HepG2 (cell line): ENCODE measurements around the gene ORM1. TPM values are rescaled to one million over a fixed set of nuclear protein-coding genes. Genes with fewer than 3 reads are reported as not detected.
"Not testable (repeated sequence)": the region's sequence is repeated elsewhere in the genome, so short reads cannot be mapped to it uniquely, and the experiment has no call there.

Source experiments
- ELF3 ChIP-seq: IDR thresholded peaks from 2 replicates; pipeline ENCODE4 v1.6.1; 2016; ENCODE audit warnings: missing genetic modification reagents, missing compliant biosample characterization
- FOXA3 ChIP-seq: IDR thresholded peaks from 2 replicates; pipeline ENCODE4 v1.6.1; 2016; ENCODE audit warnings: missing genetic modification reagents, missing compliant biosample characterization
- LCORL ChIP-seq, 2 experiments: fragments of 450-650 bp in 1 of 2; sonication (generic) in 1 of 2; formaldehyde crosslinking in 1 of 2; IDR thresholded peaks; 2 replicates each; pipeline versions ENCODE4 v1.5.0 to v1.6.1; 2017 to 2020; ENCODE audit warnings: antibody characterized with exemption in 1 of 2, missing genetic modification reagents in 1 of 2
- NFKBIZ ChIP-seq: IDR thresholded peaks from 2 replicates; pipeline ENCODE4 v1.6.1; 2018; ENCODE audit warnings: missing genetic modification reagents, missing compliant biosample characterization
- PAXIP1 ChIP-seq: sonication (generic); formaldehyde crosslinking; conservative IDR thresholded peaks from 2 replicates; pipeline ENCODE4 v1.4.0; 2020; ENCODE audit warnings: mild to moderate bottlenecking, missing genetic modification reagents, moderate library complexity
- SKI ChIP-seq: fragments of 450-650 bp; IDR thresholded peaks from one replicate; pipeline ENCODE4 v1.6.1; 2018; ENCODE audit warnings: mild to moderate bottlenecking; ENCODE audit not compliant: partially characterized antibody
- SOX5 ChIP-seq: IDR thresholded peaks from 2 replicates; pipeline ENCODE4 v1.6.1; 2016; ENCODE audit warnings: borderline replicate concordance
- ZNF264 ChIP-seq: sonication (generic); formaldehyde crosslinking; IDR thresholded peaks from 2 replicates; pipeline ENCODE4 v1.4.0; 2020; ENCODE audit warnings: missing genetic modification reagents
- ZNF331 ChIP-seq: sonication (generic); formaldehyde crosslinking; IDR thresholded peaks from 2 replicates; pipeline ENCODE4 v1.4.0; 2020; ENCODE audit warnings: missing genetic modification reagents
- ZNF543 ChIP-seq: sonication (generic); formaldehyde crosslinking; IDR thresholded peaks from 2 replicates; pipeline ENCODE4 v1.4.0; 2020; ENCODE audit warnings: mild to moderate bottlenecking, missing genetic modification reagents
- ZNF609 ChIP-seq: sonication (generic); formaldehyde crosslinking; IDR thresholded peaks from 2 replicates; pipeline ENCODE4 v1.4.0; 2020; ENCODE audit warnings: mild to moderate bottlenecking, missing genetic modification reagents, borderline replicate concordance
- polyA plus RNA-seq, 8 experiments: library from polyadenylated mRNA; depleted of rRNA in 3 of 8; stranded (reverse) in 7 of 8; unstranded in 1 of 8; fragments of >200 nt; fragmentation: Illumina TruSeq in 4 of 8; extraction: Trizol in 4 of 8; gene quantifications; 2 replicates each; pipeline versions ENCODE4 v1.2.1 to v1.2.3, GENCODE V29; 2011 to 2016; ENCODE audit warnings: low read depth in 4 of 8, missing spikeins in 1 of 8, mixed read lengths in 1 of 8; ENCODE audit not compliant: insufficient read depth in 1 of 8
- total RNA-seq, 5 experiments: library from RNA; depleted of rRNA; stranded (reverse); fragments of >200 nt; fragmentation: Illumina TruSeq; extraction: Trizol; gene quantifications; 2 replicates each; pipeline ENCODE4 v1.2.3, GENCODE V29; 2016; ENCODE audit warnings: low read depth in 1 of 5
- TF ChIP-seq, protein P1 (sequence below): IDR thresholded peaks from 2 replicates; pipeline ENCODE4 v1.4.0; 2020; ENCODE audit warnings: mild to moderate bottlenecking, missing genetic modification reagents
- TF ChIP-seq, protein P2 (sequence below): sonication (generic); formaldehyde crosslinking; IDR thresholded peaks from 2 replicates; pipeline ENCODE4 v1.9.0; 2022; ENCODE audit warnings: low read depth, missing genetic modification reagents

ORM1 gene
- total and polyA plus RNA-seq, 2 of the 13 experiments (the other 11 are each of a cell fraction or from before 2014, with no cell fraction given) = 699 to 1,180 TPM

DNA sequence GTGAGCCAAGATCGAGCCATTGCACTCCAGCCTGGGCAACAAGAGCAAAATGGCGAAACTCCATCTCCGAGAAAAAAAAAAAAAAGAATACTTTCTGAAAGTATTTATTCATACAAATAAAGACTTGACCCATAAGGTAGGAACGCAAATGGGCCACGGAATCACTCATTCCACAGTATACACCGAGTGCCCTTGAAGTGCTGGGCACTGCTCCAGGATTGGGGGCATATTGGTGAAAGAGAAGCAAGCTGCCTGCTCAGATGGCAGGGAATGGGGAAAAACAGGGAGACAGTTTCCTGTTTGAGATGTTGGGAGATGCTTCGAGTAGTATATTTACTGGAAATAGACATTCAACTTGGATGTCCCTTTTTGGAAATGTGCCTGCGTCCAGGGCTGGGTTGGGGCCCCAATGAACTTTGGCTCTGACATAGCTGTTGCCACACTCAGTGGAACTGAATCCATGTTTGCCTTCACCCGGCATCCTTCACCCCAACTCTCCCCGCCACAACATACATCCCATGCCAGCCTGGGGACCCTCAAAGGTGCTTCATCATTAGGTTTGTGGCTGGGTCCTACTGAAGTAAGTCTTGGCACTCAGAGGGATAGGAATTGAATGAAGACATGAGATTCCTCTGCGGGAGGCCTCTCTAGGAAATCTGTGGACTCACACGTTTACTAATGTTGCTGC lies 6.2 kb downstream of the ORM1 start (continued):
- TF ChIP-seq, protein P1, sequence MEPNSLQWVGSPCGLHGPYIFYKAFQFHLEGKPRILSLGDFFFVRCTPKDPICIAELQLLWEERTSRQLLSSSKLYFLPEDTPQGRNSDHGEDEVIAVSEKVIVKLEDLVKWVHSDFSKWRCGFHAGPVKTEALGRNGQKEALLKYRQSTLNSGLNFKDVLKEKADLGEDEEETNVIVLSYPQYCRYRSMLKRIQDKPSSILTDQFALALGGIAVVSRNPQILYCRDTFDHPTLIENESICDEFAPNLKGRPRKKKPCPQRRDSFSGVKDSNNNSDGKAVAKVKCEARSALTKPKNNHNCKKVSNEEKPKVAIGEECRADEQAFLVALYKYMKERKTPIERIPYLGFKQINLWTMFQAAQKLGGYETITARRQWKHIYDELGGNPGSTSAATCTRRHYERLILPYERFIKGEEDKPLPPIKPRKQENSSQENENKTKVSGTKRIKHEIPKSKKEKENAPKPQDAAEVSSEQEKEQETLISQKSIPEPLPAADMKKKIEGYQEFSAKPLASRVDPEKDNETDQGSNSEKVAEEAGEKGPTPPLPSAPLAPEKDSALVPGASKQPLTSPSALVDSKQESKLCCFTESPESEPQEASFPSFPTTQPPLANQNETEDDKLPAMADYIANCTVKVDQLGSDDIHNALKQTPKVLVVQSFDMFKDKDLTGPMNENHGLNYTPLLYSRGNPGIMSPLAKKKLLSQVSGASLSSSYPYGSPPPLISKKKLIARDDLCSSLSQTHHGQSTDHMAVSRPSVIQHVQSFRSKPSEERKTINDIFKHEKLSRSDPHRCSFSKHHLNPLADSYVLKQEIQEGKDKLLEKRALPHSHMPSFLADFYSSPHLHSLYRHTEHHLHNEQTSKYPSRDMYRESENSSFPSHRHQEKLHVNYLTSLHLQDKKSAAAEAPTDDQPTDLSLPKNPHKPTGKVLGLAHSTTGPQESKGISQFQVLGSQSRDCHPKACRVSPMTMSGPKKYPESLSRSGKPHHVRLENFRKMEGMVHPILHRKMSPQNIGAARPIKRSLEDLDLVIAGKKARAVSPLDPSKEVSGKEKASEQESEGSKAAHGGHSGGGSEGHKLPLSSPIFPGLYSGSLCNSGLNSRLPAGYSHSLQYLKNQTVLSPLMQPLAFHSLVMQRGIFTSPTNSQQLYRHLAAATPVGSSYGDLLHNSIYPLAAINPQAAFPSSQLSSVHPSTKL (CRISPR knock-in tag) = peak; percentile 54
- TF ChIP-seq LCORL (IDR thresholded peaks at IDR 0.05) = not testable (repeated sequence)
- TF ChIP-seq LCORL (CRISPR knock-in tag; IDR thresholded peaks at IDR 0.05) (peak; percentile 44; the same call in 1 of the 2 replicates), SKI (peak; percentile 72), NFKBIZ (CRISPR knock-in tag) (0 out of 2 replicates have a peak, but pooled peaks have one; percentile 40), ELF3 (CRISPR knock-in tag) (peak; percentile 19; the same call in 1 of the 2 replicates), ZNF543 (0 out of 2 replicates have a peak, but pooled peaks have one; percentile 33), PAXIP1 (peak; percentile 86), ZNF609 (peak; percentile 24; the same call in 1 of the 2 replicates), ZNF331 (CRISPR knock-in tag) (0 out of 2 replicates have a peak, but pooled peaks have one; percentile 28), FOXA3 (CRISPR knock-in tag) (peak; percentile 53), SOX5 (peak; percentile 20; the same call in 1 of the 2 replicates), ZNF264 (CRISPR knock-in tag) (peak; percentile 68; the same call in 1 of the 2 replicates)
- TF ChIP-seq, protein P2, sequence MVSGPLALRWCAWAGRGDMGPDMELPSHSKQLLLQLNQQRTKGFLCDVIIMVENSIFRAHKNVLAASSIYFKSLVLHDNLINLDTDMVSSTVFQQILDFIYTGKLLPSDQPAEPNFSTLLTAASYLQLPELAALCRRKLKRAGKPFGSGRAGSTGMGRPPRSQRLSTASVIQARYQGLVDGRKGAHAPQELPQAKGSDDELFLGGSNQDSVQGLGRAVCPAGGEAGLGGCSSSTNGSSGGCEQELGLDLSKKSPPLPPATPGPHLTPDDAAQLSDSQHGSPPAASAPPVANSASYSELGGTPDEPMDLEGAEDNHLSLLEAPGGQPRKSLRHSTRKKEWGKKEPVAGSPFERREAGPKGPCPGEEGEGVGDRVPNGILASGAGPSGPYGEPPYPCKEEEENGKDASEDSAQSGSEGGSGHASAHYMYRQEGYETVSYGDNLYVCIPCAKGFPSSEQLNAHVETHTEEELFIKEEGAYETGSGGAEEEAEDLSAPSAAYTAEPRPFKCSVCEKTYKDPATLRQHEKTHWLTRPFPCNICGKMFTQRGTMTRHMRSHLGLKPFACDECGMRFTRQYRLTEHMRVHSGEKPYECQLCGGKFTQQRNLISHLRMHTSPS = peak; percentile 33; the same call in 1 of the 2 replicates
